NCI-H524 treated with DMSO at 0.1 percent for 48 hours (cell line): ENCODE measurements around the gene TMEM164.
A peak's percentile ranks its signal among the peaks of the same experiment; 100 is the strongest.

Experiments
- DNase-seq: peaks from one replicate; lab custom pipeline; 2025; lab: John Stamatoyannopoulos, UW

The TMEM164 gene

GRCh38 chrX:110003167-110004156, 548 bp downstream of the TMEM164 start:
- no peak for DNase-seq

- DNase-seq: no peak
Measured at GRCh38 chrX:110004215-110004614, 1.3 kb downstream of the TMEM164 start.

GRCh38 chrX:110004731-110005369, 1.9 kb downstream of the TMEM164 start:
- no peak for DNase-seq

GRCh38 chrX:110006161-110006560, 3.2 kb downstream of the TMEM164 start:
- no peak for DNase-seq

- DNase-seq: no peak
Measured at GRCh38 chrX:110006821-110007375, 4.0 kb downstream of the TMEM164 start.

GRCh38 chrX:110008011-110008635, 5.2 kb downstream of the TMEM164 start:
- DNase-seq: peak; percentile 30

- no peak for DNase-seq
Measured at GRCh38 chrX:110012818-110013485, 10.0 kb downstream of the TMEM164 start.

GRCh38 chrX:110013968-110014367, 11.1 kb downstream of the TMEM164 start:
- DNase-seq: no peak

- no peak for DNase-seq
Measured at GRCh38 chrX:110015032-110015431, 12.1 kb downstream of the TMEM164 start.

- DNase-seq: no peak
Measured at GRCh38 chrX:110015915-110016314, 13.0 kb downstream of the TMEM164 start.

- DNase-seq: no peak
Measured at GRCh38 chrX:110020536-110020935, 17.6 kb downstream of the TMEM164 start.

GRCh38 chrX:110021258-110022022, 18.5 kb downstream of the TMEM164 start:
- peak; percentile 28 for DNase-seq

GRCh38 chrX:110022599-110023448, 19.9 kb downstream of the TMEM164 start:
- DNase-seq: no peak

- no peak for DNase-seq
Measured at GRCh38 chrX:110025395-110025794, 22.5 kb downstream of the TMEM164 start.

GRCh38 chrX:110026099-110026844, 23.4 kb downstream of the TMEM164 start:
- DNase-seq: no peak

- DNase-seq: no peak
Measured at GRCh38 chrX:110032534-110033147, 29.7 kb downstream of the TMEM164 start.

GRCh38 chrX:110034036-110034435, 31.1 kb downstream of the TMEM164 start:
- no peak for DNase-seq

- no peak for DNase-seq
Measured at GRCh38 chrX:110036162-110037033, 33.5 kb downstream of the TMEM164 start.
